ENCODE results near the gene NPL.

Gene NPL

DNA sequence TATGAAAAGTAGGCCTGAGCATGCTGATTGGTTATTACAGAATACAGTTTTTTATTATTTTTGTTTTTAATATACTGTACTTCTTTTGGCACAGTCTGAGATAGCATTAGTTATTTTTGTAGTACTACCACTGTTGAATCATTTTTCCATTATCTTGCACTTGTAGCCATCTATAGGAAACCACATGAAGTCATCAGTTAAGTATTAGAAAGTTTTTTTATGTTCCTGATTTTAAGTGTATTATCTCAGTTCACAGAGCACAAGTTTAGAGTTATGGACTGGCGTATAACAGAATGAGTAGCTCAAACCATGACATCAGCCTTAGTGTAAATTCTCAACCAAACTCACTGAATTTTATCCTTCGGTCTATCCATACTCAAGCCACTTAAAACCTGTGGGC, 72.4 kb downstream of the NPL start:
- H3K4me2 ChIP-seq (ENCODE audit: low read length) = no peak overlapping the region
- H3K9me2 ChIP-seq (ENCODE audit: low read depth, low read length) = no peaks in the 10 kb centered on the region
- peaks cover 98% of the 10 kb centered on the region for H3K36me3 ChIP-seq (ENCODE audit: insufficient read depth, low read length)
- no peaks in the 10 kb centered on the region for H4K20me1 ChIP-seq (ENCODE audit: insufficient read depth, low read length)
- H2AFZ ChIP-seq (ENCODE audit: low read length) = no peak overlapping the region
- H3K9me3 ChIP-seq (ENCODE audit: low read length) = no peaks in the 10 kb centered on the region
- no peak overlapping the region for H3K4me3 ChIP-seq (ENCODE audit: low read depth, low read length, poor library complexity, severe bottlenecking)
- 0 out of 2 replicates have a peak, but pooled peaks cover 3% of the 10 kb centered on the region for H3K79me2 ChIP-seq (ENCODE audit: insufficient read depth, low read length)
- H3K27ac ChIP-seq (ENCODE audit: low read depth, low read length, poor library complexity, severe bottlenecking) = no peak overlapping the region
- no peaks in the 10 kb centered on the region for H3F3A ChIP-seq (ENCODE audit: insufficient read depth, low read length)
- H3K9ac ChIP-seq (ENCODE audit: low read length) = no peak overlapping the region
- TF ChIP-seq EZH2 (IDR thresholded peaks at IDR 0.05; ENCODE audit: borderline replicate concordance, low read length) = no peak
- TF ChIP-seq, protein P1, sequence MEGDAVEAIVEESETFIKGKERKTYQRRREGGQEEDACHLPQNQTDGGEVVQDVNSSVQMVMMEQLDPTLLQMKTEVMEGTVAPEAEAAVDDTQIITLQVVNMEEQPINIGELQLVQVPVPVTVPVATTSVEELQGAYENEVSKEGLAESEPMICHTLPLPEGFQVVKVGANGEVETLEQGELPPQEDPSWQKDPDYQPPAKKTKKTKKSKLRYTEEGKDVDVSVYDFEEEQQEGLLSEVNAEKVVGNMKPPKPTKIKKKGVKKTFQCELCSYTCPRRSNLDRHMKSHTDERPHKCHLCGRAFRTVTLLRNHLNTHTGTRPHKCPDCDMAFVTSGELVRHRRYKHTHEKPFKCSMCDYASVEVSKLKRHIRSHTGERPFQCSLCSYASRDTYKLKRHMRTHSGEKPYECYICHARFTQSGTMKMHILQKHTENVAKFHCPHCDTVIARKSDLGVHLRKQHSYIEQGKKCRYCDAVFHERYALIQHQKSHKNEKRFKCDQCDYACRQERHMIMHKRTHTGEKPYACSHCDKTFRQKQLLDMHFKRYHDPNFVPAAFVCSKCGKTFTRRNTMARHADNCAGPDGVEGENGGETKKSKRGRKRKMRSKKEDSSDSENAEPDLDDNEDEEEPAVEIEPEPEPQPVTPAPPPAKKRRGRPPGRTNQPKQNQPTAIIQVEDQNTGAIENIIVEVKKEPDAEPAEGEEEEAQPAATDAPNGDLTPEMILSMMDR (IDR thresholded peaks at IDR 0.05; ENCODE audit: low read length) = no peak
- no peaks in the 10 kb centered on the region for H3K4me1 ChIP-seq (ENCODE audit: insufficient read depth, low read length, severe bottlenecking)
- no peaks in the 10 kb centered on the region for H3K27me3 ChIP-seq (ENCODE audit: insufficient read depth, low read length)

- H3K9me2 ChIP-seq (ENCODE audit: low read depth, low read length) = no peaks in the 10 kb centered on the region
- no peak overlapping the region for H3K27ac ChIP-seq (ENCODE audit: low read depth, low read length, poor library complexity, severe bottlenecking)
- H3K27me3 ChIP-seq (ENCODE audit: insufficient read depth, low read length) = no peaks in the 10 kb centered on the region
- H3K9me3 ChIP-seq (ENCODE audit: low read length) = no peaks in the 10 kb centered on the region
- H3K79me2 ChIP-seq (ENCODE audit: insufficient read depth, low read length) = 0 out of 2 replicates have a peak, but pooled peaks cover 3% of the 10 kb centered on the region
- H3F3A ChIP-seq (ENCODE audit: insufficient read depth, low read length) = no peaks in the 10 kb centered on the region
- no peaks in the 10 kb centered on the region for H4K20me1 ChIP-seq (ENCODE audit: insufficient read depth, low read length)
- no peak overlapping the region for H2AFZ ChIP-seq (ENCODE audit: low read length)
- H3K4me1 ChIP-seq (ENCODE audit: insufficient read depth, low read length, severe bottlenecking) = no peaks in the 10 kb centered on the region
- no peak for TF ChIP-seq EZH2 (IDR thresholded peaks at IDR 0.05; ENCODE audit: borderline replicate concordance, low read length)
- TF ChIP-seq, protein P1 (IDR thresholded peaks at IDR 0.05; ENCODE audit: low read length) = no peak
- peaks cover 98% of the 10 kb centered on the region for H3K36me3 ChIP-seq (ENCODE audit: insufficient read depth, low read length)
- H3K9ac ChIP-seq (ENCODE audit: low read length) = no peak overlapping the region
- no peak overlapping the region for H3K4me2 ChIP-seq (ENCODE audit: low read length)
- no peak overlapping the region for H3K4me3 ChIP-seq (ENCODE audit: low read depth, low read length, poor library complexity, severe bottlenecking)
Observed at GRCh38 chr1:182862827-182863226, 73.3 kb downstream of the NPL start.

DNA sequence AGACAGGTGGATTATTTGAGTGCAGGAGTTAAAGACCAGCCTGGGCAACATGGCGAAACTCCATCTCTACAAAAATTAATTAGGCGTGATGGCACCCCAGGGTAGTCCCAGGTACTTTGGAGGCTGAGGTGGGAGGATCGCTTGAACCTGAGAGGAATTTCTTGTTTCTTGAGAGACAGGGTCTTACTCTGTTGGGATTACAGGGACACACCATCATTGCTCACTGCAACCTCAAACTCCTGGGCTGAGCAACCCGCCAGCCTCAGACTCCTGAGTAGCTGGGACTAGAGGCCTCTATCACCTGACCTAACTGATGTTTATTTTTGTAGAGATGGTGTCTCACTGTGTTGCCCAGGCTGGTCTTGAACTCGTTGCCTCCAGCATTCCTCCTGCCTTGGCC, 74.4 kb downstream of the NPL start:
- H3K4me3 ChIP-seq (ENCODE audit: low read depth, low read length, poor library complexity, severe bottlenecking) = no peak overlapping the region
- no peaks in the 10 kb centered on the region for H3K9me3 ChIP-seq (ENCODE audit: low read length)
- no peak overlapping the region for H3K9ac ChIP-seq (ENCODE audit: low read length)
- H3K79me2 ChIP-seq (ENCODE audit: insufficient read depth, low read length) = 0 out of 2 replicates have a peak, but pooled peaks cover 3% of the 10 kb centered on the region
- no peaks in the 10 kb centered on the region for H3K27me3 ChIP-seq (ENCODE audit: insufficient read depth, low read length)
- no peak overlapping the region for H3K27ac ChIP-seq (ENCODE audit: low read depth, low read length, poor library complexity, severe bottlenecking)
- no peaks in the 10 kb centered on the region for H3K4me1 ChIP-seq (ENCODE audit: insufficient read depth, low read length, severe bottlenecking)
- H3K36me3 ChIP-seq (ENCODE audit: insufficient read depth, low read length) = peaks cover 98% of the 10 kb centered on the region
- no peaks in the 10 kb centered on the region for H4K20me1 ChIP-seq (ENCODE audit: insufficient read depth, low read length)
- H2AFZ ChIP-seq (ENCODE audit: low read length) = no peak overlapping the region
- H3K4me2 ChIP-seq (ENCODE audit: low read length) = no peak overlapping the region
- TF ChIP-seq EZH2 (IDR thresholded peaks at IDR 0.05; ENCODE audit: borderline replicate concordance, low read length) = no peak
- TF ChIP-seq, protein P1 (IDR thresholded peaks at IDR 0.05; ENCODE audit: low read length) = no peak
- no peaks in the 10 kb centered on the region for H3K9me2 ChIP-seq (ENCODE audit: low read depth, low read length)
- no peaks in the 10 kb centered on the region for H3F3A ChIP-seq (ENCODE audit: insufficient read depth, low read length)

Measured in OCI-LY1 (cell line).